Stimulated activated naive CD4-positive, alpha-beta T cell treated with Interleukin-2 at 50 U/mL for 16 hours (primary cell): Measurements from ENCODE around the gene WWOX.

Experiments
- DNase-seq: peaks from one replicate; lab custom pipeline; 2025; lab: John Stamatoyannopoulos, UW

The WWOX gene

GRCh38 chr16:78995441-78995840, 896.0 kb downstream of the WWOX start:
- DNase-seq = no peak

GRCh38 chr16:78996790-78997189, 897.3 kb downstream of the WWOX start:
- DNase-seq = no peak

GRCh38 chr16:78998879-78999278, 899.4 kb downstream of the WWOX start:
- DNase-seq = no peak

GRCh38 chr16:79001156-79001967, 901.9 kb downstream of the WWOX start:
- DNase-seq = no peak

- no peak for DNase-seq
These were observed 903.7 kb downstream of the WWOX start for GRCh38 chr16:79003026-79003609.

DNA sequence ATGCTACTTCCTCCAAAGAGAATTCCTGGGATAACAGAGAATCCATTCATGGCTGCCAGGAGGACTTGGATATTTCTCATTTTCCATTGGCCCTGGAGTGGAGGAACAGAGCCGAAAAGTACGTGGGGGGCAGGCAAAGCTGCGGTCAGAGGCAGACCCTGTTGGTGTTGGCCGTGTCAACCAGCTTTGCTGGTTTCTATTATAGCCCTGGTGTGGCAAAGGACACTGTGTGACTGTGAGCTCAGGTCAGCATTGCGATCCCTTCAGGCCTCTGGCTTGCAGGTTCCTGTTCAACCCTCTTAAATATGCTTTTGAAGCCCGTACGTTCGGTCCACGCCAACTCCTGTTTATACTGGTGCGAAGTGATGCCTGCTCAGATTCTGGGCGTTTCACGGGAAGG, 904.9 kb downstream of the WWOX start:
- no peak for DNase-seq

DNA sequence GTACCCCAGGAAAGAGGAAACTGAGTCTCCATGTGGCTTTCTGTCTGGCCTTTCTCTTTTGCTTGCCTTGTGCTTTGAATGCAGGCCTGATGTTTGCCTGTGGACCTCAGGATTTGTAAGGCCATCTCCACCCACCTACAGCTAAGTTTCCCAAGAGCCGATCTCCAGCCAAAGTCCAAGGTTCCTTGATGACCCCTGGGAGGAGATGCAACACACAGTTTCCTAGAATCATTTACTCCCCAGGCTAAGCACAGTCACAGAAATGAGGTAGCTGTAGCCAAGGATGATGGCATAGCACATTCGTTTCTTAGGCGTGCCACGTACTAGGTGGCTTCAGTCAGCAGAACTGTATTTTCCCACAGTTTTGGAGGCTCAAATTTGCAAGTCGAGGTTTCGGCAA, 905.6 kb downstream of the WWOX start:
- no peak for DNase-seq

- DNase-seq = no peak
These were observed 906.8 kb downstream of the WWOX start for GRCh38 chr16:79006206-79006605.

DNA sequence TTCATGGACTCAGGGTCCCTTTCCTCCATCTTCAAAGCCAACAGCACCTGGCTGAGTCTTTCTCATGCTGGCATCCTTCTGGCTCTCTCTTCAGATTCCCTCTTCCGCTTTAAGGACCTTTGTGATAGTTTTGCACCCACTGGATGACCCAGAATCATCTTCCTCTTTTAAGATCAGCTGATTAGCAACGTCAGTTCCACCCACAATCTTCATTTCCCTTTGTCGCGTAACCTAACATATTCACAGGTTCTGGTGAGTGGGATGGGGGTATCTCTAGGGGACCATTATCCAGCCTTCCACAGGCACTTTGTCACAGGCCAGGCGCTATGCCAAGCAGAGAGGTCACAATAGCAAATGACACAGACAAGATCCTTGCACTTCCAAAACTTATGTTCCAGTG, 907.3 kb downstream of the WWOX start:
- no peak for DNase-seq

GRCh38 chr16:79007614-79008013, 908.2 kb downstream of the WWOX start:
- no peak for DNase-seq

GRCh38 chr16:79008036-79008868, 908.8 kb downstream of the WWOX start:
- no peak for DNase-seq

GRCh38 chr16:79008869-79009179, 909.4 kb downstream of the WWOX start:
- DNase-seq = no peak

- DNase-seq = no peak
These were observed 910.4 kb downstream of the WWOX start for GRCh38 chr16:79009896-79010295.

- no peak for DNase-seq
These were observed 911.8 kb downstream of the WWOX start for GRCh38 chr16:79011282-79011681.

DNA sequence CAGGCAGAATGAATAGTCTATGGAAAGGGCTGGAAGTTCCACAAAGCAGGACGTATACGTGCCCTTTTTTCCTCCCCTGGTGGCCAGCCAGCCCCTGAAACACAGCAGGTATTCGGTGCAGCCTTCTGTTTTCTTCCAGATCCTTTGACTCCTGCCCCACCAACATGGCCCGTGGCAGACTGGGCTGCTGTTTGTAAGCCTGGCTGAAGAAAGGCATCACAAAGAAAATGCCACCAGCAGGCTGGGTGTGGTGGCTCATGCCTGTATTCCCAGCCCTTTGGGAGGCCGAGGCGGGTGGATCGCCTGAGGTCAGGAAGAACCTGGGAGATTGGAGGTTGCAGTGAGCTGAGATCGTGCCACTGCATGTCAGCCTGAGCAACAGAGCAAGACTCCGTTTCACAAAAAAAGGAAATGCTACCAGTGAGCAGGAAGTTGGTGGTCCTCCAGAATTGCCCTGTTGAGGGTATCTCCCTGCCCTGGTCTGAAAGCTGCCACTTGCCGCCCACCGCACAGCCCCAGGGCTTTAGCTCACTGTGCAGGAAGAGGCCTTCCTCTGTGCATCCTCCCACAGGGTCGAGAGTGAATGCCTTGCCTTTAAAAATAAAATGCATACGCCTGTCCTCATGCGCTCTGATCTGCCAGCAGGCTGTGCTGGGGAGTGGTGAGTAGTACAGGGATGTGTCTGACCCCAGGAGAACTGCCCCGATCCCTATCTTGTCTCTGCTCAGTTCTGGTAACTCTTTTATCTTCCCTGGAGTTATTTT, 913.4 kb downstream of the WWOX start:
- no peak for DNase-seq

DNA sequence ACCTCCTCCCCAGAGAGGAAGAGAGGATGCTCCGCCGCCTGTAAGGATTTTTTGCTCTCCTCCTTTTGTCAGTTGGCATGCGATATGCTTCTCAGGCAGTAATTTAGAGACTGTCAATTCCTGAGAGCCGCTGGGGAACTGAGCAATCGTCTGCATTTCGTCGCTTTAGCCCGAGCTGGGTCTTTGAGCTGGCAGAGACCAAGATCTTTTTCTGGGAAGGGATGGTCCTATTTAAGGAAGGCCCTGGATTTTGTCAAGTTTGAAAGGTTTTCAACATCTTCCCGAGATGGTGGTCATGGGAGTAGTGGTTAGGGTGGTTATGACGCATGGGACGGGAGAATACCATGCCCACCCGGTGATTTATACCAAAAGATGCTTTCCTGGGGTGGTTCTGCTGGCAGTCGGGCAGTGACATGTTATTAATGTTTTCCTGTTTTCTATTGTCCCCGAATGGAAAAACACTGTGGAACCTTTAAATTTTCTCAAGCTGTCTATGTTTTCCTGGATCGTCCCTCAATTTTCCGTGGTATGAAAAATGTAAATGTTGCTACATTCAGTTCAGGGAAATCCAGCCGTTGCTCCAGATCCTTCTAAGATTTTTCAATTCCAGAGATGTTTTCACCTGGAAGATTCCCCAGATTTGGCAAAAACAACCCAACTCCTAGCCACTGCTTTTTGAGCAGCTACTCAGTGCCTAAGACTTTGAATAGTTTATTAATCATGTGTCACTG, 914.6 kb downstream of the WWOX start:
- no peak for DNase-seq

GRCh38 chr16:79018650-79019429, 919.4 kb downstream of the WWOX start:
- DNase-seq = no peak

DNA sequence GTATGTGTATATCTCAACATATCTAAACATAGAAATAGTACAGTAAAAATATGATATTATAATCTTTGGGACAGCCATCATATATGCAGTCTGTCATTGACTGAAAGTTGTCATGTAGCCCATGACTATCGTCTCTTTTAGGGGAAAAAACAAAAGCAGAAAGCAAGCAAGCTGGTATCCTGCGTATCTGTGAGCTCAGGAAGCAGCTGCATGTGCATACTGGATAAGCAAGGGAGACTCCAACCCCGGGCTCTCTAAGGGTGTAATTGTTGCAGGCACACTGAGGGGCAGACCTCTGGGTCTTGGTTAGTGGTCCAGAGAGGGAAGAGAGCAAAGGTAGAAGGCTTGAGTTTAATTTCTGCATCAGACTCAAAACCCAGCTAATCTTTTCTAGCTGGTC, 920.0 kb downstream of the WWOX start:
- DNase-seq = no peak

DNA sequence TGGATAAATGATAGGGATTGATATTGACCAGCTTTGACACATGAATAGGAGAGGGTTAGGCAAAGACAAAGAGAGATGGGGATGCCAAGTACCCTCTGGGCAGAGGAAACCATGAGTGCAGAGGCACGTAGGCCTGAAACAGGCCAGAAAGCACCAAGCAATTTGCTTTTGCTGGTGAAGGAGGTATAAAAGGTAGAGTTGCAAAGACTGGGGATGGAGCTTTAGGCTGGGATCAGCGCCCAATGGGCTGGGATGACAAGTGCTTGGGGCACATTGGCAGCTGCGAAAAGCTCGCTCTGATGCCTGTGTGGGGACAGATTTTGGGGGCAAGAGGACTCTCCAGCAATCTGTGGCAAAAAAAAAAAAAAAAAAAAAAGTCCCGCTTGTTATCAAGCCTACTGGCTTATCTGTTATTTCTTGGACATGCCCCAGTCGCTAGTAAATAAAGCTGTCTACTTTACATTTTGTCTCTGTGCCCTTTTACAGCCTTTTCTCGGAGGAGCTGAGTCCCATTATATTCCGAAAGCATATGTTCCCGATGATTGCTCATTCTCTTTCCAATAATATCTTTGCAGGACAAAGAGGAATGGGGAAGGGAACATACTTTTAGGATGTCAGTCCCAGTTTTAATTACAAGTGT, 922.7 kb downstream of the WWOX start:
- DNase-seq = no peak

DNA sequence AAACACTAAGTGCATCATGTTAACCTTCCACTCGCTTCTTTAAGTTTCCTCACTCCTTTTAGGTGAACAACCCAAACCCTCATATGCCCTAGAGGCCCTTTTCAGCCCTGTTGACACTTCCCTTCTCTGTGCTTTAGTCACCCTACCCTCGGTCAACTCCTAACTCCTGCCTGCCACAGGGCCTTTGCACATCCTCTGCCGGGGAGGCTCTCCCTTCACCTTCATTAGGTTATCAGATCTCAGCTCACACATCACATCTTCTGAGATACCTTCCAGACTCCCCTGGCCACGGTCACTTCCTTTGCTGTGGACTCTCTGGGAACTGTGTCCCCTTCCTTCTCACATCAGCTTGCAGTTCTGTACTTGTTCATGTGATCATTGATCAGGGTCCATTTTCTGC, 926.7 kb downstream of the WWOX start:
- DNase-seq = no peak
